GM21367 (cell line): Measurements from ENCODE around the gene EIF6.

ENCODE experiments used
- ATAC-seq: cut with Tn5 transposase; IDR thresholded peaks from one replicate; pipeline ENCODE4 v1.9.1; 2021; ENCODE audit not compliant: unreplicated experiment

Gene EIF6

DNA sequence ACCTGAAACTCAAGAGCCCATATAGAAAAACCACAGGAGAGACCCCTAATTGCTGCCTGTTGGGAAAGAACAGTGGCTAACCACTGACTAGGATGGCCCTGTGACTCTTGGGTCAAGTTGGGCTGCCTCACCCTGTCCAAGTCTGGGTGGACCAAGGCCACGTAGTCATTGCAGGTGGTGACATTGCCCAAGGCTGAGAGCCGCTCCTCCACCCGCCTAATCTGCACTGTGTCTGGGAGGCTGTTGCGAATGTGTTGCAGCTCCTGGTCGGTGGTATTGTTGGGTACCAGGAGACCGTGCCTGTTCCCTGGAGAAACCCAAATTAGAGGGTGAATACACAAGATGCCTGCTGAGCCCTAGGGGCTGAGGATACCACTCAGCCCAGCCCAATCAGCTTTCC lies 4.0 kb downstream of the EIF6 start:
- no peak for ATAC-seq

DNA sequence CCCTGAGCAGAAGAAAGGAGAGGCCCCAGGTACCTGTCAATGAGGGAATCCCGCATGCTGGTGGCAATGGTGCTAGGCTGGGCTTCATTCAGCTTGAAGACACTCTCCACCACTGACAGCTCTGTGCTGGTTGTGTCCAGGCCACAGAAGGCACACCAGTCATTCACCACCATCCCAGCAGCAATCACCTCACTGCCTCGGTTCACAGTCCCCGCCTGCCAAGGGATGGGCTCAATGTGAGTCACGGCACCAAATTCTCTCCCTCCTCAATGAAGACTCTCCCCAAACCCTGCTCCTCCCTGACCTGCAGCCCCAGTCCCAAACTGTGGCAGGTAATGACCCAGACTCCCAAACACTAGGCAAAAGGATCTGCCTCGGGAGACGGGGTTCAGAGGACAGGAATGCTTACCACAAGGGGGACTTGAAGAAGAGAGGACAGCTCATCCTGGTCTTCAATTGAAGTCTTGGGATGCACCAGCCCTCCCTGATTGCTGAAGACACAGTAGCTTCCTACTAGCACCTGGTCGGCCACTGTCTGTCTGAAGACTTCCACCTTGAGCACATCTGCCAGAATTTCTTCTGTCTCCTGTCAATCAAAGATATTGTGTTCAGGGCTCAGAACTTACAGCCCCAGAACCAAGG lies 4.9 kb downstream of the EIF6 start:
- ATAC-seq: no peak

DNA sequence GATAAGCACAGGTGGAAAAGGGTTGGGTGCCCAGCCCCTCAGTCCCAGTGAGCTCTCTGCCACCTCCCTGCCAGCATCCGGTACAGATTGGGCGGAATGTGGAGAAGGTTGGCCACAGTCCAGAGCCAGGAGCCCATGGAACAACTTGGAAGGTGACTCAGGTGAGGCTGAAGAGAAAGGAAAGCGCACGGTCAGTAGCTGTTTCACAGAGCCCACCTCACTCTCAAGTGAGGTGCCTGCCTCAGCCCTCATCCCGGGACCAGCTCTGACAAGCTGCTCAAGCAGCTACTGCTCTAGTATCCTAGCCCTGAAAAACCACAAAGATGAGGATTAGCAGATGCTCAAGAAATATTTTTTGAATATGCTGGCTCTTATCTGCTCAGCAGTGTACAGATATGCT lies 5.5 kb downstream of the EIF6 start:
- ATAC-seq: no peak

DNA sequence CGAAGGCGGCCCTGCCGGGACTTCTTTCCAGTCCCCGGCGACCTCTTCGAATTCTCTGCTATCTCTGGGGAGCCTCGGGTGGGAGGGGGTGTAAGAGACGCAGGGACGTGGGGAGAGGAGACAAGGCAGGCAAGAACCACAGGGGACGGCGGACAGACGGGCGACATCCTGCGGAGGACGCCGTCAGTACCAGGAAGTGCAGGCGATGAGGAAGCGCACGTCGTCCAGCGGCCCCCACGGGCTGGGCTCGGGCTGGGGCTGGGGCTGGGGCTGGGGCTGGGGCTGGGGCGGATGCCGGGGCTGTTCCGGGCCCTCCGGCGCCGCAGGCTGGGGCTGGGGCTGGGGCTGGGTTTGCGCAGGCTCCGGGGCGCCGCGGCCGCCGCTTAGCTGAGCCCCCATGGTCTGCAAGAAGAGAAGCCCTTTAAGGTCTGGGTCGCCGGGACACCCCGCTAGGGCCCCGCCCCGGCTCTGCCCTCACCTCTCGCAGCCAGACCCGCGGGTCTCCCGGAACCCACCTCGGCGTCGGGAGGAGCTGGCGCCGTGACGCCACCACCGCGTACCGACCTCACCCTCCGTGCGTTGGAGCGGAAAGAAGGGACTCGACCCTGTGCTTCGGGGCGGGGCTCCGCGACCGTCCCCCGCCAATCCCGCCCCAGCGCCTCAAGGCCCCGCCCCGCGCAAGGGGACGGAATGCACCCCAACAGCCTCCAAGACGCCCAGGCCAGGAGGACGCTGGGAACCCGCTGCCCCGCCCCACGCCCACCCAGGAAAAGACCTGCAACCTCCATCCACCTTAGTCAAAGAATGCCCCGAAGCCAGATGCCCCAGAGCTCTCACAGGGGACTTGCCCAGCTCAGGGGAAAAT lies 6.8 kb downstream of the EIF6 start, which contains the start of gene MMP24OS:
Gene MMP24OS, minus strand, starts transcription at position 592 of the 865 bp plus-strand sequence. Its CDS starts 193 bp downstream, at position 399.
- ATAC-seq: peak; percentile 67

DNA sequence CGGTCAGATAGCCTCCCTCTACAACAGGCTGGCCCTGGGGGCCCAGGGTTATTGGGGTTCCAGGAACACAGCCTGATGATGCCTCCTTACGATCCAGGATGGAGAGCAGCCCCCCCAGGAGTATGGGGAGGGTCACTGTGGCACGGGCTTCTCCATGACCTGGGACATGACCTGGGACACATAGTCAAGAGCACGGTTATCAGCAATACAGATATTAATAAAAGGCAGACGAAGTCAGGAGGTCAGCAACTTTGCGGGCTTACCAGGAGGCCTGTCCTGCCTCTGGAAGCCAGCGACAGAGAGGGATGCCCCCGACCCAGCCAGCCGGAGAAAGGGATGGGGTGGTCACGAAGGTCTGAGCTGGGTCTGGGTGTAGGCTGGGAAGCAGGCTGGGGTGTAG lies 7.4 kb downstream of the EIF6 start:
- ATAC-seq: no peak

DNA sequence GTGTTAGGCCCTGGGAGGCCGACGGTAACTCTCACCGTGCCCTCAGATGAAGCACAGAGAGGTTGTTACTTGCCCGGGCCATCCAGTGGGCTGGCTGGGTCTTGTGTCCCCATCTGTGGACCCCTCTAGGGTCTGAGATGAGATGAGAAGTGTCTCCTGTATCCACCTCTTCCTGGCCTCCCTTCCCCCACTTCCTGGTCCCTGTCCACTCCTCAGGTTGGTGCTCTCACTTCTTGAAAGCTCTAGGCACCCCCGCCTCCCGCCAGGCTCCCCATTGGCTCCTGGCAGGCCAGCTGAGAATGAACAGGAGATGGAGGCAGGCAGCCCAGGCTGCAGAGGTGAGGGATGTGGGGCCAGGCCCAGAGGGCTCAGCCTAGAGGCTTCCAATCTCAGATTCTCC lies 8.2 kb downstream of the EIF6 start:
- no peak for ATAC-seq

DNA sequence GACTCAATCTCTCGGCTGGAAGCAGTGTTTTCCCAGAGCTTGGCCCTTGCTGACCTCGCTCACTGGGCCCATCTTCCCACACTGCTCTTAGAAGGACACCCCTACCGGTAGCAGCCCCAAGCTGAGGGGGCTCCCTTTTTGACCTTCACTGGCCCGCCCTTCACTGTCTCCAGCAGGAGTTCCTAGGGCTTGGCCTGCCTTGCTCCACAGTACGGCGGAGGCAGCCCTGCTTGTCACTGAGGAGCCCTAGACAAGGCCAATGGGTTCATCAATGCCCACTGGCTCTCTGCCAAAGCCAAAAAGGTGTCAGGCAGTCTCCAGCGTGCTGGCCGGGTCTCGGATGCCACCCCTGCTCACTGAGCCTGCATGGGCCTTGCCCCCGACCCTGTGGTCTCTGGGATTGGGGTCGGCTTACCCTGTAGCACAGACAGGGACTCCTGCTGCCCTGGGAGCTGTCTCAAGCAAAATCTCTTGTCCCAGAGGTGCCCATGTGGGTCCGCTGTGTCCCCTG lies 8.8 kb downstream of the EIF6 start:
- ATAC-seq: no peak

DNA sequence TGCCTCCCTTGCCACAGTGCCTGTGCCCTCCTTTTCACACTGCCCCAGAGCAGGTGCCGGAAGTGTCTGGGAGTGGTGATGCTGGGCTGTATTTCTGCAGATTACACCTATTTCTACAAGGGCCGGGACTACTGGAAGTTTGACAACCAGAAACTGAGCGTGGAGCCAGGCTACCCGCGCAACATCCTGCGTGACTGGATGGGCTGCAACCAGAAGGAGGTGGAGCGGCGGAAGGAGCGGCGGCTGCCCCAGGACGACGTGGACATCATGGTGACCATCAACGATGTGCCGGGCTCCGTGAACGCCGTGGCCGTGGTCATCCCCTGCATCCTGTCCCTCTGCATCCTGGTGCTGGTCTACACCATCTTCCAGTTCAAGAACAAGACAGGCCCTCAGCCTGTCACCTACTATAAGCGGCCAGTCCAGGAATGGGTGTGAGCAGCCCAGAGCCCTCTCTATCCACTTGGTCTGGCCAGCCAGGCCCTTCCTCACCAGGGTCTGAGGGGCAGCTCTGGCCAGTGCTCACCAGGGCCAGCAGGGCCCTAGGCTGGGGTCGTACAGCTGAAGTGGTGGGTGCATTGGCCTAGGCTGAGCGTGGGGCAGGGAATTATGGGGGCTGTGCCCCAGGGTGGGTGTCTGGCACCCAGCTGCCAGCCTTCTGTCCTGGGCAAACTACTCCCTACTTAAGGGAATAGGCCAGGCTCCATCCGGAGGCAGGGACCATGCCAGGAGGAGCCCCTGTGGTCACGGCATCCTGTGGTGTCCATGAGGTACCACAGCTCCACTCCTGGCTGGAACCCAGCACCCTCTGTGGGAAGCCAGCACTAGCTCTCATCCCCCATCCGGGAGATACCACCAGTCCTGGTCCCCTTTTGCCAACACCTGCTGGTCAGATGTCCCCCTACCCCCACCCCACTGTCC lies 10.1 kb downstream of the EIF6 start:
- ATAC-seq: no peak

DNA sequence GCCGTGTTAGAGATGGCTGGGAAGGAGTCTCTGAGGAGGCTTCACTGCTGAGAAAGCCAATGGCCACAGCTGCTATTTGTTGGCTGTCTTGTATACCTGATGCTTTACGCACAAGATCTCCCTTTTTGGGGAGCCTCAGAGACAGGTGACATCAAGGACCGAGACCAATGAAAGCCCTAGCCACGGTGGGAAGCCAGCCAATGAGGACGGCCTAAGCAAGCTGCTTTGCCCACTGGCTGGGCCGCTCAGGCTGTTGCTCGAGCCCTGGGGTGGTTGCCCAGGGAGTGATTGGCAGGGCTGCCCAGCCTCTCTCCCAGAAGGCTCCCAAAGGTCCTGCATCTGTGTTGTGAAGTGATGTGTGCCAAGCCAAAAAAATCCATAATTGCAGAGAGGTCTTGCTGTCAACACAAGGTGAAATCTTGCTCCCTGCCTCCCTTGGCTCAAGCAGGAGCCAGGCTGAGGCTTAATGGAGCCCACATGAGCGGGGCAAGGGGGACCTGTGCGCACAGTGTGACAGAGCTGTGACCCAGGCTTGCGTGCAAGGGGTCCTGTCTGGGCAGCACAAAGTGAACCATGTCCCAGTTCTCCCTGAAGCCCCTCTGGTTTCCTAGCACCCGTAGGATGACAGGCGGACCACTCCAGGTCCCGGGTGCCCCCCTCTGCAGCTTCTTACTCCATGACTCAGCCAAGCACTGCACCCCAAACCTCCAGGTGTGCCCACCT lies 11.0 kb downstream of the EIF6 start:
- no peak for ATAC-seq

DNA sequence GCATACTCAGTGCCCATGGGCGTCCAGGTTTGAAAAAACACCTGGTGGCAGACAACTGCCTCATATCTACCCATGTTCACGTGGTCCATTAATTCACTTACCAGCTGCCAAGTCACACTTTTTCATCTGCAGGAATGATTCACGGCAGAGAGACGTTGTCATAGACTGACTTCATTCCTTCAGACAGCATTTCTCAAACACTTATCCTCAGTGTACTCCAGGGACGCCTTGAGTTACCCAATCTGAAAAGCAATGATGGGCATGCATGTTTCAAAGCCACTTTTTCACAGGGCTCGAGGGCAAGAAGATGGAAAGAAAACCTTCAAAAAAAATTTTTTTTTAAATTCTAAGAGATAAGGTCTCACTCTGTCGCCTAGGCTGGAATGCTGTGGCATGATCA lies 12.7 kb downstream of the EIF6 start:
- ATAC-seq: no peak

DNA sequence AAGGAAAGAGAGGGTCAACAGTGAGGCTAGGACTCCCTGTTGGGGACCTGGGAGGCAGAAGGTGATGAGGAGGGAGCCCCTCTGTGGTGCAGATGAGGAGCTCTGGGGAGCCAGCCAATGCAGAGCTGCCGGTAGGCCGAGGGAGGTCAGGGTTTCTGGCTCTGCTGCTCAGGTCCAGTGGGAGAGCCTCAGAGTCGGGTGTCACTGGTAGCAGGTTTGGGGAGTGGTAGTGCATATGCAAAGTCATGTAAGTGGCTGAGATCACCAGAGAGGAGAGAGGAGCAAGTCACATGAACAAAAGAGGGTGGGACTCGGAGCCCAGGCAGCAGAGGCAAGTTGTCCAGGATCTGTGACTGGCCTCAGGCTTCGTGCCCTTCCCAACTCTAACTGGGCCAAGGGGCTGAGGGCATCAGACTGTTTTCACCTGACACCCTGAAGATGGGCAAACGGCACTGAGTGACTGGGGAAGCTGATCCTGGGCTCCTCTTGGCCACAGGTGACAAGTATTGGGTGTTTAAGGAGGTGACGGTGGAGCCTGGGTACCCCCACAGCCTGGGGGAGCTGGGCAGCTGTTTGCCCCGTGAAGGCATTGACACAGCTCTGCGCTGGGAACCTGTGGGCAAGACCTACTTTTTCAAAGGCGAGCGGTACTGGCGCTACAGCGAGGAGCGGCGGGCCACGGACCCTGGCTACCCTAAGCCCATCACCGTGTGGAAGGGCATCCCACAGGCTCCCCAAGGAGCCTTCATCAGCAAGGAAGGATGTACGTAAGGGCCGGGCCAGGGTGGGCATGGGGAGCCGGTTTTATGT lies 13.3 kb downstream of the EIF6 start:
- ATAC-seq: no peak

DNA sequence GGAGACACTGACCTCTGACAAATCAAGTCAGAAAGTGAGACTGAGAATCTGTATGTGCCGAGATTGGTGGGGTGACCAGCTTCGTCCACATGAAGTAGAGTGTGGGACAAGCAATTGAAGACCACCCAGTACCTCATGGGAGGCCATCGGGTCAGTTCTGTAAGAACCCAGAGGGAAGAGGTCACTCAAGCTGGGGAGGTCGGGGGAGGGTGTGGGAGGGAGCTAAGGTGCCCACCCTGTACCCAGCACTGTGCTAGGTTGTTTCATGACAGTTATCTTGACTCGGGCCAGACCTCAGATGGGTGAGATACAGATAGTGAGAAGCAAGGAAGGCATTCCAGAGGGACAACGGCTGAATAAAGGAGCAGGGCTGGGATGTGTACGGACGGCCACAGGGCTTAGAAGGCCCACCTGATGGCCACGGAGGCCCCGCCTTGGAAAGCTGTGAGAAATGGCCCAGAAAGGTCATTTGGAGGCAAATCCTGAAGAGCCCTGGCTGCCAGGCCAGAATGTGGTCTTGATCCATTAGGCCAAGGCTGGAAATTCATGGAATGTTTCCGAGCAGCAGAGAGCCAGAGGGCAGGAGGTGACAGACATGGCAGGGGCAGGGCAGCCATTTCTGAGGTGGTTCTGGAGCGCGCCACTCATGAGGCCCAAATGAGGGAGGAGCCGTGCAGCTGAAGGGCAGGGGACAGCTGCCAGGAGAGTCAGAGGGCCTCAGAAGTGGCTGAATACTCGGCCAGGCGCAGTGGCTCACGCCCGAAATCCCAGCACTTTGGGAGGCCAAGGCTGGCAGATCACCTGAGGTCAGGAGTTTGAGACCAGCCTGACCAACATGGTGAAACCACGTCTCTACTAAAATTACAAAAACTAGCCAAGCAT lies 14.3 kb downstream of the EIF6 start:
- no peak for ATAC-seq

DNA sequence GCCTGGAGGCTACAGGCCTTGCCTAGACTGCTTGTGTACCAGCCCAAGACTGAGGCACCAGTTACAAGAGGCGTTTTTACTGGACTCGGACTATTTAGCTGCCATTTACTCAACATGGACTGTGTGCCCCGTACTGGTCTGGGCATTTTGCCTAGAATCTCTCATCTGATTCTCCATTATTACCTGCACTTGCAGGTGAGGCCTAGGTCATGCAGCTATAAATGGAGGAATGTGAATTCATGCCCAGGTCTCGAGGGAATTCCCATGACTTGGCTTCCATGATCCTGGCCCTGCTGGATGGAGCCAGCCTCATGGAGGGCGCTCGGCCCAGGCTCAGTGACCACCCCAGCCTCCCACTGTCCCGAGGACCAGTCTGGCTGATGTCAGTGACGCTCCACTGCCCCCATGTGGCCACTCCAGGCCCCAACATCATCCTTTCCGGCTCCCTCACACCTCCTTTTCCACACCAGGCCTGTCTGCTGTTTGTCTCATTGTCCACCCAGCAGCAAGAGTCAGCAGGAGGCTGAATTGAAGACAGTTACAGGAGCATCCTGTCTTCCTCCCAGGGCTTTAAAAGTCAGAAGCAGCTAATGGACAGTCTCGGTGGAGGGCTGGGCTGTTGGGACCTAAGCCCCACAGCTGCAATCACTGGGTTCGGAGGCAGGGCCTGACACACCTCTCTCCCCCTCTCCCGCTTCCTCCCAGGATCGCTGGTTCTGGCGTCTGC lies 15.4 kb downstream of the EIF6 start:
- no peak for ATAC-seq

DNA sequence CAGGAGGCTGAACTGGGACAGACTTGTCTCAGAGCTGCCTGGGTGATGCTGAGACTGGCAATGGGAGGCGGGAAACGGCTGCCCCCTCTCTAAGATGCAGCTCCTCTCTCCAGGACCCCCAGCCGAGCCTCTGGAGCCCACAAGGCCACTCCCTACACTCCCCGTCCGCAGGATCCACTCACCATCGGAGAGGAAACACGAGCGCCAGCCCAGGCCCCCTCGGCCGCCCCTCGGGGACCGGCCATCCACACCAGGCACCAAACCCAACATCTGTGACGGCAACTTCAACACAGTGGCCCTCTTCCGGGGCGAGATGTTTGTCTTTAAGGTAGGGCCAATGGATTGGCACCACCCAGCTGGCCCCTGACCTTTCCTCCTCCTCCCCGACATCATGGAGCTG lies 17.5 kb downstream of the EIF6 start:
- no peak for ATAC-seq

DNA sequence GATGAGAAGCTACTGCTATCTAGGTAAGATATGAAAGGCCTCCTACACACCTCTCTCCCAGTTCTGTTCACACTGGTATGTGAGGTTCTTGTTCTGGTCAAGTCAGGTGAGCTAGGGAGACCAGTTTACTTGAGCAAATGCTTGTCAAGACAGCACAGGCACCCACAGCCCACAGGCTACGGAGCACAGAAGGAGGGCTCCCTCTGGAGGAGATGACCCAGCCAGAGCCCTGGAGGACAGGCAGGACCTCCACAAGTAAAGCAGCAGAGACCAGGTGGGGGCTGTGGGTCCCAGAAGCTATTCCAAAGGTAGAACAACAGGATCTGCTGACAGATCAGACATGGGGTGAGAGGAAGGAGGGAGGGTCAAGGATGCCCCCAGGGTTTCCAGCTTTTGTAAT lies 19.8 kb downstream of the EIF6 start:
- ATAC-seq: no peak

DNA sequence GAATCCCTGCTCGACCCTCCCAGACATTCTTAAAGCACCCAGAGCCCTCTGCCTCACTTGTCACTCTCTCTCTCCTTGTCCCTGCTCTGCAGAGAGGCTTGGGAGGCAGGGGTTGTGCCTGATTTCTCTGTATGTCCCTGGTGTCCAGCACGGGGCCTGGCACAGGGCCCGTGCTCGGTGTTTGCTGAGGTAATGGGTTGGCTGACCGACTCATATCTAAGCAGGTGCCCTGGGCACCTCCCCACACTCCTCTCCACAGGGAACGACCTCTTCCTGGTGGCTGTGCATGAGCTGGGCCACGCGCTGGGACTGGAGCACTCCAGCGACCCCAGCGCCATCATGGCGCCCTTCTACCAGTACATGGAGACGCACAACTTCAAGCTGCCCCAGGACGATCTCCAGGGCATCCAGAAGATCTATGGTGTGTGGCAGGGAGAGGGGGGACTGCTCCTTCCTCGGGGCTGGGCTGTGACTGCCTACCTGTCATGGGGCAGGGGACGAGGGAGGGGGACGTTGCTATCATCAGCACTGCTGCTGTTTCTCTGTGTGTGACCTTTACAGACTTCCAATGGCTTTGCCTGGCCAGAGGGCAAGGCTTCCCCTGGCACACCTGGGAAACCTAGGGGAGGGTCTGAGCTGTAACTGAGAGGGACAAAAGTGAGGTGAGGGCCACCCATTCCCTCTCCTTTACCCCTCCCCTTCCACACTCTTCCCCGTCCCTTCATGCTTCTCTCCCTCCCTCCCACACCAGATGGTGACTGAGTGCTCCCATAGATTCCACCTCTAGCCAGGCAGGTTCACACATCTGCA lies 20.8 kb downstream of the EIF6 start:
- no peak for ATAC-seq
